Activated T-helper 9 cell treated with anti-CD3 and anti-CD28 coated beads, Interleukin-2, amount 50 U/mL, for 16 hours (primary cell): ENCODE results near the gene SLC25A45.
A peak's percentile ranks its signal among the peaks of the same experiment; 100 is the strongest.

Experiments
- DNase-seq: peaks from one replicate; pipeline ENCODE4 v3.0.0-alpha.2; 2020; ENCODE audit warnings: low read depth

Gene SLC25A45

GRCh38 chr11:65382033-65382803 is at the start of gene SLC25A45:
Gene SLC25A45 (minus strand): TSS chr11:65382646. CDS start chr11:65381951, 695 bp downstream.
- DNase-seq, result peak; percentile 90

- no peak for DNase-seq
These were observed 49.1 kb upstream of the SLC25A45 start for GRCh38 chr11:65431451-65432099.

GRCh38 chr11:65430406-65431217 is 48.2 kb upstream of the SLC25A45 start:
- no peak for DNase-seq

GRCh38 chr11:65429724-65430405 is 47.4 kb upstream of the SLC25A45 start:
- DNase-seq, result no peak

GRCh38 chr11:65429068-65429681 is 46.7 kb upstream of the SLC25A45 start:
- DNase-seq, result no peak

GRCh38 chr11:65428578-65429067 is 46.2 kb upstream of the SLC25A45 start:
- DNase-seq, result no peak

- no peak for DNase-seq
These were observed 45.5 kb upstream of the SLC25A45 start for GRCh38 chr11:65427691-65428577.

GRCh38 chr11:65426839-65427690 is 44.6 kb upstream of the SLC25A45 start:
- DNase-seq, result no peak

- DNase-seq, result no peak
These were observed 43.8 kb upstream of the SLC25A45 start for GRCh38 chr11:65425971-65426838.

- DNase-seq, result peak; percentile 70
These were observed 42.9 kb upstream of the SLC25A45 start for GRCh38 chr11:65425105-65425970.

- peak; percentile 60 for DNase-seq
These were observed 42.0 kb upstream of the SLC25A45 start for GRCh38 chr11:65424205-65425104.

GRCh38 chr11:65423516-65424204 is 41.2 kb upstream of the SLC25A45 start:
- no peak for DNase-seq

GRCh38 chr11:65422633-65423515 is 40.4 kb upstream of the SLC25A45 start, which contains the start of gene NEAT1:
Gene NEAT1 (plus strand): TSS chr11:65422798.
- peak; percentile 91 for DNase-seq

GRCh38 chr11:65421794-65422632 is 39.6 kb upstream of the SLC25A45 start:
- DNase-seq, result peak; percentile 91
